HG03097 (cell line): ENCODE data around the gene SEPTIN6.

Experiments used
- ATAC-seq: cut with Tn5 transposase; IDR thresholded peaks from one replicate; pipeline ENCODE4 v1.9.1; 2021; ENCODE audit not compliant: unreplicated experiment, low FRiP score

Gene SEPTIN6

GRCh38 chrX:119659522-119659921 lies 33.4 kb downstream of the SEPTIN6 start:
- no peak for ATAC-seq

- ATAC-seq = no peak
These were observed 37.8 kb downstream of the SEPTIN6 start for GRCh38 chrX:119655125-119655524.

GRCh38 chrX:119654112-119654531 lies 38.8 kb downstream of the SEPTIN6 start:
- no peak for ATAC-seq

GRCh38 chrX:119648421-119648775 lies 44.6 kb downstream of the SEPTIN6 start:
- ATAC-seq = no peak

- ATAC-seq = peak; percentile 94
These were observed 45.2 kb downstream of the SEPTIN6 start for GRCh38 chrX:119647552-119648420.

GRCh38 chrX:119647089-119647488 lies 45.9 kb downstream of the SEPTIN6 start:
- no peak for ATAC-seq

- no peak for ATAC-seq
These were observed 46.5 kb downstream of the SEPTIN6 start for GRCh38 chrX:119646515-119646914.

- no peak for ATAC-seq
These were observed 49.3 kb downstream of the SEPTIN6 start for GRCh38 chrX:119643696-119644095.
